NCI-H146 treated with DMSO at 0.1 percent for 48 hours (cell line): ENCODE results near the gene VPS35L.

ENCODE experiments used
- DNase-seq: peaks from one replicate; lab custom pipeline; 2025; ENCODE audit not compliant: unreplicated experiment; lab: John Stamatoyannopoulos, UW

Gene VPS35L

GRCh38 chr16:19688396-19689024, 133.0 kb downstream of the VPS35L start:
- DNase-seq: no peak

DNA sequence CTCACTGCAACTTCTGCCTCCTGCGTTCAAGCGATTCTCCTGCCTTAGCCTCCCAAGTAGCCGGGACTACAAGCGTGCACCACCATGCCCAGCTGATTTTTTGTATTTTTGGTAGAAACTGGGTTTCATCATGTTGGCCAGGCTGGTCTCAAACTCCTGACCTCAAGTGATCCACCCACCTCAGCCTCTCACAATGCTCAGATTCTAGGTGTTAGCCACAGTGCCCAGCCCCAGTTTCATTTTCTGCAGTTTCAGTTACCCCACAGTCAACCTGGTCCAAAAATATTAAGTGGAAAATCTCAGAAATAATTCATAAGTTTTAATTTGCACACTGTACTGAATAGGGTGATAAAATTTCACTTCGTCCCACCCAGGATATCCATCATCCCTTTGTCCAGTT, 133.8 kb downstream of the VPS35L start:
- no peak for DNase-seq

- no peak for DNase-seq
These were observed 134.7 kb downstream of the VPS35L start for GRCh38 chr16:19690196-19690595.

DNA sequence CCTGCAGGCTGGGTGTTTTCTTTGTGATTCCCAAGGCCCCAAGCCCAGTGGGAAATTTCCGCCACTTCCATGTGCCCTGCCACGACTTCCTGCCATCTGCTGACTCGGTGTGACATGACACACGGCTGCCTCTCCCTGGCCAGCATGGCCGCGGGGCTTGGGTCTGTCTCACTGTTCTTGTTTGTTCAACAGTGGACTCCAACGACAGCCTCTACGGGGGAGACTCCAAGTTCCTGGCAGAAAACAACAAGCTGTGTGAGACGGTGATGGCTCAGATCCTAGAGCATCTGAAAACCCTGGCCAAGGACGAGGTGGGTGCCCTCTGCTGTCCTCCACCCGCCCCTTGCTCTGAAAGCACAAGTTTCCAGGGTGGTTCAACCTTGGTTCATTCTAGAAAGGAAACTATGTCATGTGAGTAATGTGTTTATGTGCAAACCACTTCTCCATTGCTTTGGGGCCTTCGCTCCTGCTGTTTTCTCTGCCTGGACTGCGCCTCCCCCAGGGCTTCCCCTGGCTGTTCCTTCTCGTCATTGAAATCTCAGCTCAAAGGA, 135.7 kb downstream of the VPS35L start:
- DNase-seq: no peak

DNA sequence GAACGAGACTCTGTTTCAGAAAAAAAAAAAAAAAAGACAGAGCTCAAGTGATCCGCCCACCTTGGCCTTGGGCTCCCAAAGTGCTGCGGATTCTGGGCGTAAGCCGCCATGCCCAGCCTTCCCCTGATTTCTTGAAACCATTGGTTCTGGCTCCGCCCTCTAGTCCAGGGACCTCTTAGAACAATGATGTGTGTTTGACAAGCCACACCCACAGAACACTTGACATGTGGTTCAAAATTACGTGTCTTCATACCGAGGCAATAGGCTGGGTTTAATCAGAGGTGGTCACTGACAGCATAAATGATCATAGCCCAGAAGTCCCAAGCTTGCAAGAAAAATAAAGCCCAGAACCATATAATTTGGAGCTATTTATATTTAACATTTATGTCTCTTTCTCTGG, 139.5 kb downstream of the VPS35L start:
- DNase-seq: no peak

- DNase-seq: no peak
These were observed 140.8 kb downstream of the VPS35L start for GRCh38 chr16:19696328-19696727.

DNA sequence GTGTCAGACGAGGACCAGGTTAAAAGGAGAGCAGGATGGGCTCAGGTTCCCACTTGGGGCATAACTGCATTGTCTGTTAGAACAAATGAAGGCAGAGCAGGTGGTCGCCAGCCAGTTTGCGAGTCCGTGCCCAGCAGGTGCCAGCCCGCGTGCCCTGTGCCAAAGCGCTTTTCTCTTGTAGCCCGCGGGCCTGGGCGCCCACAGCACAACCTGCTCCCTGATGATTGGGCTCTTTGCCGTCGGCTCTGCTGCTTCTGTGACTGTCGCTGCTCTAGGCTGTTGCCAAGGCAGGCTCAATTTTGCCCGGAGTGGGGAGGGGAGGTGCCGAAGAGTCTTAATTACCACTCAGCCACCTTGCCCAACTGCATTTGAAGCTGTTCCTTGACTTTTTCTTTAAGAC, 141.5 kb downstream of the VPS35L start:
- DNase-seq: no peak

DNA sequence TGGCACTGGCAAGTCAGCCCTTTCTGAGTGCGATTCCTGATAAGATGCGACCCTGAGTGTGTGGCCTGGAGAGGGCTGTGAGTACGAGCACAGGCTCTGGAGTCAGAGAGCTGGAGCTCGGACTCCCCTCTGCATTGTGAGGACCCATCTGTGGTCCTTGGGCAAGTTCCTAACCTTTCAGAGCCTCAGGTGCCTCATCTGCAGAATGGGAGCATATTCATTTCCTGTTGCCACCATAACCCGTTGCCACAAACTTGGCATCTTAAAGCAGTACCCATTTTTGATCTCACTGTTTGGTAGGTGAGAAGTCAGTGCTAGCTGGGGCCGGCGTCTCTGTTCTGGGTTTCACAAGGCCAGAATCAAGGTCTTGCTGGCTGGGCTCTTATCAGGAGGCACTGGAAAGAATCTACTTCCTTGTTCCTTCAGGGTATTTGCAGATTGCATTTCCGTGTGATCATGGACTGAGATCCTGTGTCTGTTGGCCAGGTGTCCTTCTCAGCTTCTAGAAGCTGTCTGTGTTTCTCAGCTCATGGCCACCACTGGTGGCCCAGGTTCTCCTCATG, 142.3 kb downstream of the VPS35L start:
- DNase-seq: no peak

DNA sequence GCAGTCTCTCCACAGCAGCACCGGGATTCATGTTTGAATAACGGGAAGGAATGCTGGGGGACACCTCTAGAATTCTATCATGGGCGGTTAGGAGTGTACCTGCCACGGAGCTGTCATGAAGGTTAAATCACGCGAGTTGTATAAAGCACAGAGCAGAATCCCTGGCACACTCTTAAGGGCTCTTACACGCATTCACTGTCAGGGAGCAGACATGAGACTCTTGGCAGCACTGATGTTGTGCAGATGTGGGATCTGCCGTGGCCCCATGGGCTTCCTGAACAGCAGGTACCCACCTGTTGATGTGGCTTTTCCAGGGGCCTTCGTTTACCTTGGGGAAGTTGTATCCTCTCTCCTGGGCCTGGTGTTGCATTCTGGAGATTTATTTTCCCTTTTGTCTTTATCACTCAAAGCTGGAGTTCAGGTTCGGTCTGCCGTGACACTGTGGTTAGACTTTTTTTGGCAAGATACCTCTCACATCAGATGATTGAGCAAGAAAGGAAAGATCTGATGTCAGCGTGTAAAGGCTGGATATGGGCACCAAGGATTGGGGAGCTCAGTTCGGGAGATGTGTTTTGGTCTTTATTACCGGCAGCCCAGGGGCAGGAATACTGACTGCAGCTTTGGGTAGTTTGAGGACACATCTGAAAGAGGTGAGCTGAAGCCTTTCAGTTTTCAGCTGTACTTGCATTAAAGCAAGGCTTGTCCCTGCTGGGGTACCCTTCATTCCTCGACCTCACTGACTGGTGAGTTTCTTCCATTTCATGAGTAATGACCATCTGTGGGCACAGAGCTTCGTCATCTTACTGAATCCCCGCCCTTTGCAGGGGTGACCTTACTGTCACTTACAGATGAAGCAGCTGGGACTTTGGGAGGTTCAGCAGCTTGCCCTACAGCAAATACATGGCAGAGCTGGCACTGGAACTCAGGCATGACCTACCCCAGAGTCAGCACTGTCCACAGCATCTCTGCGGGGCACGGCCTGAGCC, 143.3 kb downstream of the VPS35L start:
- DNase-seq: no peak

DNA sequence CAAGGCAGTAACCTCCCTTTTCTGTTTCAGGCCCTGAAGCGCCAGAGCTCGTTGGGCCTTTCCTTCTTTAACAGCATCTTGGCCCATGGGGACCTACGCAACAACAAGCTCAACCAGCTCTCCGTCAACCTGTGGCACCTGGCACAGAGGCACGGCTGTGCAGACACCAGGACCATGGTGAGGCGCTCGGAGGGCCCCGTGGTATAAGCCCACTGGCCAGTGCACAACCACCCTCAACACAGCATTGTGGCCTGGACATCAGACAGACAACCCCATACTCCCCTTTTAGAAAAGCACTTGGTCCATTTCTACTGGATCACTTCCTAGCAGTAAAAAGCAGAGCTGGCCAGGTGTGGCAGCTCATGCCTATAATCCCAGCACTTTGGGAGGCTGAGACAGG, 144.0 kb downstream of the VPS35L start:
- no peak for DNase-seq

GRCh38 chr16:19700319-19700781, 144.8 kb downstream of the VPS35L start:
- DNase-seq: no peak

GRCh38 chr16:19701091-19701490, 145.6 kb downstream of the VPS35L start:
- no peak for DNase-seq

GRCh38 chr16:19703172-19703889, 147.8 kb downstream of the VPS35L start:
- no peak for DNase-seq

DNA sequence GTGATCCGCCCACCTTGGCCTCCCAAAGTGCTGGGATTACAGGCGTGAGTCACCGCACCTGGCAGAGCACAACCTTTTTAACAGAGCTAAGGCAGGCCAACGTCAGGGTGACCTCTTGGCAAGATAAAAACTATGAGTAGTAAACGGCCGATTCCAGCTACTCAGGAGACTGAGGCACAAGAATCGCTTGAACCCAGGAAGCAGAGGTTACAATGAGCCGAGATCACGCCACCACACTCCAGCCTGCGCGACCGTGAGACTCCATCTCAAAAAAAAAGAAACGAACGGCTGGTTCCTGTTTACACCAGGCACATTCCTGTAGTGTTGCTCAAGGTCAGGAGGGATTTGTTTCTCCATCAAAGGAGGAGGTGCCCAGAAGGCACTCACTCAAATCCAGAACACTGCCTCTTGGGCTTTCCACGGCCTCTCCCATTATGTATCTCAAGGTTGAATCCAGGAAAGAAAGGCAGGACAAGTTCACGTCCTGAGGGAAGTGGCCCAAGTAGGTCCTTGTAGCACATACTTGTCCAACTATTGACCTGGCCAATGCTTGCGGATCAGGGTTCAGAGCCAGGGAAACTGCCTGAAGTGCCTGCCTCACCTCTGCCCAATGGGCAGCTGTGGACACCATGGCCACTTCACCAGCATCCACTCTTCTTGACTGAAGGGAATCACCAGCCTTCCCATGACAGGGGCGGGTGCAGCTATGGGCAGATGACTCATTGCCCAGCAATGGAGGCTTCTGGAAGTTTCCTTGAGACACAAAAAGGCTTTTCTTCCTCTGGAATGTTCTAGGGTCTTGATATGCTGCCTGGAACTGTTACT, 149.0 kb downstream of the VPS35L start:
- no peak for DNase-seq

DNA sequence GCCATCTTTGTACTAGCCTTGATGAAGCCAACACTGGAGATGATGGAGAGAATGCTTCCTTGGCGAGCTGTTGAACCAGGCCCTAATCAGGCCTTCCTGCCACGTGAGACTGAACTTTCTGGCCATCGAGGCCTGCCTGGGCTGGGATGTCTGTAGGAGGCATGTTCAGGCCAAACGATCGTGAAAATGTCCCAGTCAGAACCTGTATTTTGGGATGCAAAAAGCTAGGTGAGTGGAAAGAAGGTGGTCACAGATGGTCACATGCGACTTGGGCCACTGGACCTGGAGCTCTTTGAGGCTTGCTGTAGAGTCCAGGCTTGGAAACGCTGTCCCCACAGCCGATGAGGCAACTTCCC, 149.6 kb downstream of the VPS35L start:
- no peak for DNase-seq

DNA sequence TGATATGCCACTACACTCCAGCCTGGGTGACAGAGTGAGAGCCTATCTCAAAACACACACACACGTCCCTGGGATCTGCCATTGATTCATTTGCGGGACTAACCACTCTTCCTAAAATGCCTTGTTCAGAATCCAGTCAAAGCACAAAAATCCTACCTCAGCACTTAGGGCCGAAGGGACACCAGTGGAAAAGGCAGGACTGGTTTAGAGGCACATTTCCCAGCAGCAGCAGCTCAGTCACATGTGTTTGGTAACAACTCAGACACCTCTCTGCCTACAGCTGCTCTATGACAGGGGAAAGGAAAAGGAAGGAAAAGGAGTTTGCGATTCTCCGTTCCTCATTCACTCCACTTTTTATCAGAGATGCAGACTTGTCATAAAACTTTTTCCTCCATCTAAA, 150.3 kb downstream of the VPS35L start:
- no peak for DNase-seq

GRCh38 chr16:19706846-19707245, 151.3 kb downstream of the VPS35L start:
- DNase-seq: no peak

- DNase-seq: no peak
These were observed 152.2 kb downstream of the VPS35L start for GRCh38 chr16:19707569-19708295.
